Measurements from ENCODE around the gene CHRNA4.

DNA sequence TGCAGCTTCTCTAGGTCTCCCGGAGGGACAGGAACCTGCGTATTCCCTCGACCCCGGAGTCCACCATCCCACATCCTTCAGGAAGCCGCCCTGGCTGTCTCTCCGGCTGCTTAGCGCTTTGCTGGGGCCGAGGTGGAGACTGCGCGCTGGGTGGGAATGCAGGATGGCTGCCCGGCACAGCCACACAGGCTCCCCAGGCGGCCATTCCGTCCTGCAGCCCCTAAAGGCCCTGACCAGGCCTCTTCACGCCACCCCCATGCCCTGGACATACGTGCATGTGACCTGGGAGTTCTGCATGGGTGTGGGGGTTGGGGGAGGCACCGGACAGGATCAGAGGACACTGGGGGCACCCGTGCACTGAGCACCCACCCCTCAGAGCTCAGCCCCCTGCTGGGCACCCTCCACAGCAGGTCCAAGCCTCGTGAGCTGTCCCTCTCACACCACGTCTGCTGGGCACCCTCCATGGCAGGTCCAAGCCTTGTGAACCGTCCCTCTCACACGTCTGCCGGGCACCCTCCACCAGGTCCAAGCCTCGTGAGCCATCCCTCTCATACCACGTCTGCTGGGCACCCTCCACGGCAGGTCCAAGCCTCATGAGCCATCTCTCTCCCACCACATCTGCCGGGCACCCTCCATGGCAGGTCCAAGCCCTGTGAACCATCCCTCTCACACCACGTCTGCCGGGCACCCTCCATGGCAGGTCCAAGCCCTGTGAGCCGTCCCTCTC, 40.4 kb upstream of the CHRNA4 start:
- TF ChIP-seq POLR2A (IDR thresholded peaks at IDR 0.05): no peak
- TF ChIP-seq, protein P1, sequence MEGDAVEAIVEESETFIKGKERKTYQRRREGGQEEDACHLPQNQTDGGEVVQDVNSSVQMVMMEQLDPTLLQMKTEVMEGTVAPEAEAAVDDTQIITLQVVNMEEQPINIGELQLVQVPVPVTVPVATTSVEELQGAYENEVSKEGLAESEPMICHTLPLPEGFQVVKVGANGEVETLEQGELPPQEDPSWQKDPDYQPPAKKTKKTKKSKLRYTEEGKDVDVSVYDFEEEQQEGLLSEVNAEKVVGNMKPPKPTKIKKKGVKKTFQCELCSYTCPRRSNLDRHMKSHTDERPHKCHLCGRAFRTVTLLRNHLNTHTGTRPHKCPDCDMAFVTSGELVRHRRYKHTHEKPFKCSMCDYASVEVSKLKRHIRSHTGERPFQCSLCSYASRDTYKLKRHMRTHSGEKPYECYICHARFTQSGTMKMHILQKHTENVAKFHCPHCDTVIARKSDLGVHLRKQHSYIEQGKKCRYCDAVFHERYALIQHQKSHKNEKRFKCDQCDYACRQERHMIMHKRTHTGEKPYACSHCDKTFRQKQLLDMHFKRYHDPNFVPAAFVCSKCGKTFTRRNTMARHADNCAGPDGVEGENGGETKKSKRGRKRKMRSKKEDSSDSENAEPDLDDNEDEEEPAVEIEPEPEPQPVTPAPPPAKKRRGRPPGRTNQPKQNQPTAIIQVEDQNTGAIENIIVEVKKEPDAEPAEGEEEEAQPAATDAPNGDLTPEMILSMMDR (IDR thresholded peaks at IDR 0.05): no peak
